ENCODE results near the gene SRL.

DNA sequence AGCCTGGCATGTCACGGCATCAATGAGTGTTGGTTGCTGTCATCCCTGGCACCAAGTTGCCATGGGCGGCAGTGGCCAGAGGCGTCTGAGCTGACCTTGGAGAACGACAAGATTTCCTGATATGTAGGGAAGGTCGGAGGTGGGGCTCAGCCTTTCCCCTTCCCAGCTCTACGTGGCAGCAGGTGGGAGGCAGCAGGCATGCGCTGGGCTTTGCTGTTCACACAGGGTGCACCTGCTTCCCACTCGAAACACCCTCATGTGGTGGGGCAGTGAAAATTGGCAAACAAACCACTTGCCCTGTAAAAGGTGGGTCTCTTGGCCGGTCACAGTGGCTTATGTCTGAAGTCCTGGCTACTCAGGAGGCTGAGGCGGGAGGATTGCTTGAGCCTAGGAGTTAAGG, 43.3 kb upstream of the SRL start:
- TF ChIP-seq, protein P1, sequence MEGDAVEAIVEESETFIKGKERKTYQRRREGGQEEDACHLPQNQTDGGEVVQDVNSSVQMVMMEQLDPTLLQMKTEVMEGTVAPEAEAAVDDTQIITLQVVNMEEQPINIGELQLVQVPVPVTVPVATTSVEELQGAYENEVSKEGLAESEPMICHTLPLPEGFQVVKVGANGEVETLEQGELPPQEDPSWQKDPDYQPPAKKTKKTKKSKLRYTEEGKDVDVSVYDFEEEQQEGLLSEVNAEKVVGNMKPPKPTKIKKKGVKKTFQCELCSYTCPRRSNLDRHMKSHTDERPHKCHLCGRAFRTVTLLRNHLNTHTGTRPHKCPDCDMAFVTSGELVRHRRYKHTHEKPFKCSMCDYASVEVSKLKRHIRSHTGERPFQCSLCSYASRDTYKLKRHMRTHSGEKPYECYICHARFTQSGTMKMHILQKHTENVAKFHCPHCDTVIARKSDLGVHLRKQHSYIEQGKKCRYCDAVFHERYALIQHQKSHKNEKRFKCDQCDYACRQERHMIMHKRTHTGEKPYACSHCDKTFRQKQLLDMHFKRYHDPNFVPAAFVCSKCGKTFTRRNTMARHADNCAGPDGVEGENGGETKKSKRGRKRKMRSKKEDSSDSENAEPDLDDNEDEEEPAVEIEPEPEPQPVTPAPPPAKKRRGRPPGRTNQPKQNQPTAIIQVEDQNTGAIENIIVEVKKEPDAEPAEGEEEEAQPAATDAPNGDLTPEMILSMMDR (IDR thresholded peaks at IDR 0.05) = no peak
- TF ChIP-seq EP300 (IDR thresholded peaks at IDR 0.05) (no peak), POLR2A (IDR thresholded peaks at IDR 0.05) (no peak)

Measured in suprapubic skin (tissue), 3 donors.